Middle frontal gyrus (tissue), 1 donor: ENCODE data around the gene SIGLEC1.

Experiments used
- DNase-seq: peaks from one replicate; pipeline ENCODE4 v3.0.0-alpha.2; 2015; ENCODE audit warnings: low spot score; ENCODE audit errors: extremely low spot score

Gene SIGLEC1

DNA sequence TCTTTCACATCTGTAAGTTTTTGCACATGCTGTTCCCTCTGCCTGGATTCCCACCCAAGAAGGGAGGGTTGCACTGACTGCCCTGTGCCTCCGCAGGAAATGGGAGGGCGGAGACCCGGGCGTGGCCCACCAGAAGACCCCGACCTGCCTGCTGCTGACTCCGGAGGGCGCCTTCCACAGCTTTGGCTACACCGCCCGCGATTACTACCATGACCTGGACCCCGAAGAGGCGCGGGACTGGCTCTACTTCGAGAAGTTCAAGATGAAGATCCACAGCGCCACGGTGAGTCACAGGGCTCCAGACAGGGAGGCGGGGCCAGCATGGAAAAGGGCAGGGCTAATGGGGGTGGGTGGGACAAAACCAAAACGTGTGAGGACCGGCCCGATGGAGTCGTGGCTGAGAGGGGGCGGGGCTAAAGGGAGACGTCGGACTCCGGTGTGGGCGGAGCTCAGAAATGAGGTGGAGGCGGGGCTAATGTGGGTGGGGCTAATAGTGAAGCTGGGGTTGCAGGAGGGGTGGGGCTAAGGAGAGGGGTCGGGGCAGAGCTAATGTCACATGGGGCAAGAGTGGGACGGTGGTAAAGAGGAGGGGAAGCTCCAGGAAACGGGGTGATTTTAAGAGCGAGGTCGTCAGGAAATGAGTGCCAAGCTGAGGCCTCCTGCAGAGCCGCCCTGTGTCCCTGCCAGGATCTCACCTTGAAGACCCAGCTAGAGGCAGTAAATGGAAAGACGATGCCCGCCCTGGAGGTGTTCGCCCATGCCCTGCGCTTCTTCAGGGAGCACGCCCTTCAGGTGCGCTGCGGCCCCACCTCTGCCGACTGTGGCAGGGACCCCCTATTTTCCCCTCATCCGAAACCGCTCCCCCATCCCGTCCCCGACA lies 32.6 kb upstream of the SIGLEC1 start:
- no peak for DNase-seq

DNA sequence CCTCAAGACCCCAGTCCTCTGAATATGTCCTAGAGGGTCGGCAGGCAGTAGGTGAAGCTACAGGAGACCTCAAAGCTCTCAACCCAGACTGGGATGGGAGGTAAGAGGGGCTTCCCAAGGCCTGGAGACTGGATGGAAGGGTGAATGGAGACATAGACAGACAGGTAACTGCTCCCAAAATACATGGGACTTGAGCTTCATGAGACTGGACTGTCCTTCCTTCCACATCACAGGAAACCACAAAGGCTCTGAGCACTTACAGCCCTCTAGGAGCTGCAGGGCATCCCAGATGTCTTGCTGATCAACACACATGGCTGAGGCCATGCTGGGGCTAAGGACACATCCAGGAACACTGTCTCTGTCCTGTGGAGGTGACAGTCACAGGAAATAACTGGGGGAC lies 31.6 kb upstream of the SIGLEC1 start:
- DNase-seq, result no peak

DNA sequence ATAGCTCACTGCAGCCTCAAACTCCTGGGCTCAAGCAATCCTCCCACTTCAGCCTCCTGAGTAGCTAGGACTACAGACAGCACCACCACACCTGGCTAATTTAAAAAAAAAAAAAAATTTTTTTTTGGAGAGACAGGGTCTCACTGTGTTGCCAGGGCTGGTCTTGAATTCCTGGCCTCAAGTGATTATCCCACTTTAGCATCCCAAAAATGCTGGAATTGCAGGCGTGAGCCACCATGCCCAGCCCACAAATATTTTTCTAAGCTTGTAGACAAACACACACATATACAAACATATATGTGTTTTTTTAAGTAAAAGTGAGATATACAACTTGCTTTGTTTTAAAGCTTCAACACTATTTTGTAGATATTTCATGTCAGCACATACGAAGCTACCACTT lies 30.9 kb upstream of the SIGLEC1 start:
- no peak for DNase-seq

DNA sequence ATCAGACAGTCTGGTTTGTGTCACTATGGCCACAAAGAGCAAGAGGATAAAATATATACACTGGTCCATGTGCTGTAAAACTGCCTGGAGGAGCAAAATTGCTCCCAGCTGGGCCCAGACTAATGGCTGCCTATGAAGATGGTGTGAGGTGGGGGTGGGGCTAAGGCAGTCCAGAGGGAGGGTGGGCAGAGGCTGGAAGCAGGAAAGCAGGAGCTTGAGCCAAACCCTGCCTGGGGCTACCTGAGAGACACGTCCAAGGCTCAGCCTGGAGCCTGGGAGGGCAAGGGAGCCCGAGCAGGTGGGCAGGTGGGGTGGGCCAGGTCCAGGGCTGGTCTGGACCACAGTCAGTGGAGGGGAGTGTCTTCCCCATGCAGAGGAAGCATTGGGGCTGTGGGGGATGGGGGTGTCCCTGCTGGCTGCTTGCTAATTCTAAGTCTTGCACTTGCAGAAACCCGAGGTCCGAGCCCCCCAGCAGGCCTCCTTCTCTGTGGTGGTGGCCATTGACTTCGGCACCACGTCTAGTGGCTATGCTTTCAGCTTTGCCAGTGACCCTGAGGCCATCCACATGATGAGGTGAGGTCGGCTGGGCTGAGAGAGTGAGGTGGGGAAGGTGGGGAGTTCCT lies 29.5 kb upstream of the SIGLEC1 start:
- no peak for DNase-seq

DNA sequence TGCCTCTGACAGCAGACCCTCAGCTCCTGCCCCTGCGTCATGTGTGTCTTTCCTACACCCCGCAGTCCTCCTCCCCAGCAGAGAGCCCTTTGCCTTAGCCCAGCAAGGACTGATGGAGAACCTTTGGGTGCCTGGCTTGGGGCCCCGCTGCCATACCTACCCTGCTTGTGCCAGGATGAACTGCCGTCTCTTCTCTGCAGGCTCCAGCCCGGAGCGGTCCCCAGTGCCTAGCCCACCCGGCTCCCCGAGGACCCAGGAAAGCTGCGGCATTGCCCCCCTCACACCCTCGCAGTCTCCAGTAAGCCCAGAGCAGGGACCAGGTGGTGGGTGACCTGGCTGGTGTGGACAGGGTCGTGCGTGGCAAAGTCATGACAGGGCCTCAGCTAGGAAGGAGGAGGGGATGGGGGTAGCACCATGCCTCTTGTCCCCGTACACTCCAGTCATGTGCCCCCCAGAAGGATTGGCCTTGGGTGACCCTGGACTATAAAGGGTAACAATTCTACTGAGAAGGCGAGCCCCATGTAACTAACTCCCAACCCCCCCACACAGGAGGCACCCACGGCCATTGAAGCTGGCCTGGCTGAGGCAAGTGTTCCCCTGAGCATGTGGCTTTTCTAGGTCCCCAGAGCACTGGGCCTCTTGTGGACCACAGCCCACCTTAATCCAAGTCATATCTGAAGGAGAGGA lies 28.4 kb upstream of the SIGLEC1 start:
- no peak for DNase-seq

DNA sequence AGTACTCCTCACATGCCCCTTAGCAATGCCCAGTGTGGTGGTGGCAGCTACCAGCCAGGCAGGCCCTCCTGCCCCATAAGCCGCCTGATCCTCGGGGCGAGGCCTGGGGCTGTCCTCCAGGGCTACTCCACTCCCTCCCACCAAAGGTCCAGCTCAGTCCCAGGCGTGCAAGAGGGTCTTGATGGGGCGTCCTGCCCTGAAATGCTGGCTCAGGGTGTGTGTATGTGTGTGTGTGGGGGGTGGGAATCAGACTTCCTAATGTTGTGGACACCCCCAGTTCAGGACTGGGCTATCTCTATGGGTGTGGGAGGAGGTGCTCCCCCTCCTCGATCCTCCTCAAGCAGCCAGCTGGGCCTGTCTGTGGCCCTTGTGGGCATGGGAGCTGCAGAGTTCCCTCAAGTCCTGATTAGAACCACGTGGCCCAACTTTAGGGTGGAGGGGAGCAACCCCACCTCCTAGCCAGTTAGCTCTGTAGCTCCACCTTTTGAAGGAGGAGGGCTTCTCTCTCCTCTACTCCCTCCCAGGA lies 27.6 kb upstream of the SIGLEC1 start:
- DNase-seq, result no peak

DNA sequence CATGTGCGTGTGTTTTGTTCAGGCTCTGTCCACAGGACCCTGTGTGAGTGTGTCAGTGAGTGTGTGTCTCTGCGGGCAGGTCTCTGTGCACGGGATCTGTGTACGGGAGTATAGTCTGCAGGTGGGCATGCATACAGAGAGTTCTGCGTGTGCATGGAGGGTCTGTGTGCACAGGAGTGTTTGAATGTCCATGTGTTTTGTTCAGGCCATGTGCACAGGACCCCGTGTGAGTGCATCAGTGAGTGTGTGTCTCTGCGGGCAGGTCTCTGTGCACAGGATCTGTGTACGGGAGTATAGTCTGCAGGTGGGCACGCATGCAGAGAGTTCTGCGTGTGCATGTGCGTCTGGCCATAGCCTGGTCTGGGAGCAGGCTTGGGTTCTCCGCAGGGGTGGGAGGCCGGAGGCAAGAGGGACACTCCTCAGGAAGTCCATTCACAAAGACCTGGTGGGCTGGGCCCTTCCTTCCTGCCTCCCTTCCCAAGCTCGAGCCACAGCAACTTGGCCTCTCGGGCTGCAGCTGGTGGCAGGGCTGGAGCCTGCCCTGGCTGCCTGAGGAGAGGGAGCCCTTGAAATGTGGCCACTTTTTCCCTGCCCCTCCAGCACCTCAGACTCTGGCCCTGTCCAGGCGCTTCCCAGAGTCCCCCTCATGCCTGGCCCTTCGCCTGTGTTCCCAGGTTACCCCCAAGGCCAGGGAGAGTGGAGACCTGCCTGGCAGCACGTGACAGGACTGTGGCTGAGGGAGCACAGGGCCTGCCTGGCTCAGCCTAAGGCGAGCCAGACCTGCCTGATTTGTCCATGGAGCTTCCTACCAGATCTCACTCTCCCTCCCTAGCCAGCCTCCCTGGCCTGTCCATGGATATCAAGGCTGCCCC lies 26.9 kb upstream of the SIGLEC1 start:
- no peak for DNase-seq

DNA sequence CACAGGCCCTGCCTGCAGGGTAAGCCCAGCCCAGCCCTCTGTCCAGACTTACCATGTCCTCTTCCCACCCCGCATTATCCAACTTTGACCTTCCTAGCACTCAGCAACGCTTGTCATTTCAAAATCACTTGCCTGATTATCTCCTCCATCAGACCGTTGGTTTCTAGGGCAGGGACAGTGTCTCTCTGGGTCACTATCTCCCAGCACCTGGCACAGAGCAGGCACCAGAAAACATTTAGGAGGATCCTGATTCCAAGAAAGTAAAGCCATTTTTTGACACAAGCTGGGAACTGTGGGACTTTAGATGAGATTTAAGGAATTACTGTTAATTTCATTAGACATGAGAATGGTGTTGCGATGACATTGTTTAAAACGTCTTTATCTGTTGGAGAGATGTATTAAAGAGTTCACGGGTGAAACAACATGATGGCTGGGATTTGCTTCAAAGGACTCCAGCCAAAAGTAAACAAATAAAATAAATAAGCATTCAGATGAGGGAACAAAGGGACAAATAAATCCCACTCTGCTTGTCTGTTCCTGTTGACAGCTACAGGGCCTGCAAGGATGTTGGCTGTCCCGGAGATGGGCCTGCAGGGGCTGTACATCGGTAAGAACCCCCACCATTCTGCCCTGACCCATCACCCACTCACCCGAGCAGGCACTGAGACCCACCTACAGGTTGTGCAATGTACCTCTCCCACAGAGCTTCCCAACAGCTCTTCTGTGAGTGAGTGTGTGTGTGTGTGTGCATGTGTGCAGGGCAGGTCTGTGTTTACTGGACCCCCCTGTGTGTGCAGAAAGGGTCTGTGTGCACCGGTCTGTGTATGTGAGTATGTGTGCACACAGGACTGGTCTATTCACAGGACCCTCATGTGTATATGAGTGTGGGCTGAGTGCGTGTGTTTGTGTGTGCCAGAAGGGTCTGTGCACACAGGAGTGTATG lies 26.0 kb upstream of the SIGLEC1 start:
- DNase-seq, result no peak

DNA sequence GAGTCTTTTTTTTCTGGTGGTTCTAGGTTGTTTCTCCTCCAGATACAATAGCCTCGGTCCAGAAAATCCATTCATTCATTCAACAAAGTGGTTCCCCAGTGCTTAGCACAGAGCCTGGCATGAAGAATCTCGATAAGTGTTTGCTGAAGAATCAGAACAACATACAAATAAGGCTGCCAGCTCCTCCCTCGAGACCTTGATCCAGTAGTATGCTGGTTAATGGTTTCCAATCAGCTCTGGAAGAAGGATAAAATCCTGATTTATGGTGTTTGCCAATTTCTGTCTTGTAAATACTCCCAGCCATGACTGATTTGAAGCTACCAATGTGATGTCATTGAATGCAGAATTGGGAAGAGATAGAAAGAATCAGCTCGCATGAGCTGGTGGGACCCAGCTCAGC lies 23.4 kb upstream of the SIGLEC1 start:
- DNase-seq, result no peak

DNA sequence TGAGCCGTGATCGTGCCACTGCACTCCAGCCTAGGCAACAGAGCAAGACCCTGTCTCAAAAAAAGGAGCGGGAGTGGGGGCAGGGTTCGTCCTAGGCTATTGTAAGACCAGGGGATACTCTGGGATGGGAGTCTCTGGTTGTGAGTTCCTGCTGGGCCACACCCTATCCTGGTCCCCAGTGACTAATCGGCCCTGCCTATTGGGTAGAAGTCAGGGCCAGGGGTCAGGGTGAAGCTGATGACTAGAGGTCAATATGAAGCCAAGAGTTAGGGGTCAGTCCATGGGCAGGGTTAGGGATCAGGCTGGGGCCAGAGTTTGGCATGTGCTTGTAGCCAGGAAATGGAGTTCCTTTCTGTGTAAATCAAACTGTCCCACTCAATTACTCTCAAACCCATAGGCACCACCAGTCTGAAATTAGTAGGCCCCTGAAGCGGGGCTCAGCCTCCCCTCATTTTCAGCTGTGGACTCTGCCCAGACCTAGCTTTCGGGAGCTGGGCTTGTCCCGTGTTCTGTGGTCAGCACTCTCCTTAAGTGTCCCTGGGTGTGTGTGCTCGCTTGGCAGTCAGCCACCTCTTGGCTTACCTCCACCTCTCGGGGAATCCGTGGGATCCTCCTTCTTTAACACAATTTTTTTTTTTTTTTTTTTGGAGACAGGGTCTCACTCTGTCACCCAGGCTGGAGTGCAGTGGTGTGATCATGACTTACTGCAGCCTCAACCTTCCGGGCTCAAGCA lies 21.9 kb upstream of the SIGLEC1 start:
- DNase-seq, result no peak

DNA sequence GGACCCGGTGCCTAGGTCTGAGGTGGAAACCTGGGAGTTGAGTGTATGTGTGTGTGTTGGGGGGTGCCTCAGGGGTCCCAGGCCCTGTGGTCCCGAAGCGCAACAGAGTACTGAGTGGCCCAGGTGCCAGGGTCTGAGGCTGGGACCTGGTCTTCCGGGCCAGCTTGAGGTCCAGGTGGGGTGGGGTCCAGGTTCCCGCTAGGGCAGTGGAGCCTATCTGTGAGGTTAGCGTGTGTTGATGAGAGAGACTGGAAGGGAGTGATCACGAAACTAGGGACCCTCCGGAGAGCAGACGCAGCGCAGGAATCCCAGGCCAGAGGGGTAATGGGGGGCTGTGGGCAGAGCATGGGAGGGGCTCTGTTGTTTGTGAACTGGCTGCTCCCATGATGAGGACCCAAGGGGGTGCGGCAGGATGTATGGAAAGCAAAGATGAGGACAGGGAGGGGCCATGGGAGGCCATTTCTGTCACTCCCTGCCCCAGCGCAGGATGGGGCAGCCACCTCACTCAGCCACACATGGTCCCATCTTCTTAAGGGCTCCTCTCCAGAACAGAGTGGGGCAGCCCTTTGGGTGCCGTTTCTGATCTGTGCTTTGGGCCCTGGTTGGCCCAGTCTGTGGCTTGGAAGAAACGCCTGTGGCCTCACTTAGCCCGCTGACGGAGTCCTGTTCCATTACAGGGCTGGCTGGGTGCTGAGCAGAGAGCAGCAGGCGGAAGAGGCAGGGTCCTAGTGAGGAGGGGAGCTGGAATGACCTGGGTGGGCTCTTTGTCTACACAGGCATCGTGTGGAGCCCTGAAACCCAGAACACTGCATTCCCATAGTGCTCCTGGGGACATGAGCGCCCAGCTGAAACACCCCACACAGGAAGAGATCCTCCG lies 21.0 kb upstream of the SIGLEC1 start:
- DNase-seq, result no peak

DNA sequence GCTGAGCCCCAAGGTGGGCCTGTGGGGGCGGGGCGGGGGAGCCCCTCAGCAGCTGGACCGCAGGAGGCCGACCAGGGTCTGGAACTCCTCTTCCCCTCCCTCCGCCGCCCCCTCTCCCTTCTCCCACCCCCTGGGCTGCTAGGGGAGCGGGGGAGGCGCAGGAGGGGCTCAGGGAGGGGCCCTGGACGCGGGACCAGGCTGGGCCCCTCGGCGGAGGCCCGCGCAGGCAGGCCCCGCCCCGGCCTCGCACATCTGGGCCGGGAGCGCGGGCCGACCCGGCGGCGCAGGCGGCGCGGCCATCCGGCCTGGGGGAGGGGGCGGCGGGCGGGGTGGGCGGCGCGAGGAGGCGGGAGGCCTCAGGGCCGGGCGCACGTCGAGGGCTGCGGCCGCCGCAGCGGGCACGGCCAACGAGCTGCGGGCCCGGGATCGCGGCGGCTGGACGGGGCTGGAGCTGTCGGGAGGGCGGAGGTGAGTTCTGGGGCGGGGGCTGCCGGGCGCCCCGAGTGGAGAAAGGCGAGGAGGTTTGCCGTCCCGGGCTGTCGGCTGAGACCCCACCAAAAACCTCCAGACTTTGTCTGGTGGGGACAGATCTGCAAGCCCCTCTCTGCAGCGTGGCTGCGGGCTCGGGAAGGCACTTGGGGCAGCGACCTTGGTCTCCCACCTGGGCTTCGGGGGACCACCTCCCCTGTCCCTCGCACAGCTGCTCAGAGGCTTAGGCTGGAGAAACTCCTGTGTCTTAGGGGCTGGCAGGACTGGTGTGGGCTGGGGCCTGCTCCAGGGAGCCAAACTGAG lies 20.1 kb upstream of the SIGLEC1 start, which contains the start of gene HSPA12B:
Gene HSPA12B, plus strand, starts transcription at position 359 of the 792 bp plus-strand sequence. CDS start 5,990 bp downstream, outside the sequence.
- no peak for DNase-seq

DNA sequence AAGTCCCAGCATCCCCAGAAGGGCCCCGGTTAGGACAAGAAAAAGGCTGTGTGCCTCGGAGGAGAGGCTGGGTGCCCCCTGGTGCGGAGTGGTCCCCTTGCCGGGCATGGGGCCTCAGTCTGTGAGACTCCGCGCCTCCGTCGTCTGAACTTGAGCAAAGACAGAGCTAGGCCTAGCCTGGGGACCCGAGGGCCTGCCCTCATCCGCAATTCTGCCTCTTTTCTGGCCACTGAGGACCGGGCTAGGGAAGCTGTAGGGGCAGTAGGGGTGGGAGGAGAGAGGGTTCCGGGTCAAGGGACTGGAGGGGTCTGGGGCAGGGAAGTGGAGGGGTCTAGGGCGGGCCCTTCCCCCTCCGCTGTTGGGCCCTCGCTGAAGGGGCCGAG lies 19.5 kb upstream of the SIGLEC1 start:
- DNase-seq, result no peak

DNA sequence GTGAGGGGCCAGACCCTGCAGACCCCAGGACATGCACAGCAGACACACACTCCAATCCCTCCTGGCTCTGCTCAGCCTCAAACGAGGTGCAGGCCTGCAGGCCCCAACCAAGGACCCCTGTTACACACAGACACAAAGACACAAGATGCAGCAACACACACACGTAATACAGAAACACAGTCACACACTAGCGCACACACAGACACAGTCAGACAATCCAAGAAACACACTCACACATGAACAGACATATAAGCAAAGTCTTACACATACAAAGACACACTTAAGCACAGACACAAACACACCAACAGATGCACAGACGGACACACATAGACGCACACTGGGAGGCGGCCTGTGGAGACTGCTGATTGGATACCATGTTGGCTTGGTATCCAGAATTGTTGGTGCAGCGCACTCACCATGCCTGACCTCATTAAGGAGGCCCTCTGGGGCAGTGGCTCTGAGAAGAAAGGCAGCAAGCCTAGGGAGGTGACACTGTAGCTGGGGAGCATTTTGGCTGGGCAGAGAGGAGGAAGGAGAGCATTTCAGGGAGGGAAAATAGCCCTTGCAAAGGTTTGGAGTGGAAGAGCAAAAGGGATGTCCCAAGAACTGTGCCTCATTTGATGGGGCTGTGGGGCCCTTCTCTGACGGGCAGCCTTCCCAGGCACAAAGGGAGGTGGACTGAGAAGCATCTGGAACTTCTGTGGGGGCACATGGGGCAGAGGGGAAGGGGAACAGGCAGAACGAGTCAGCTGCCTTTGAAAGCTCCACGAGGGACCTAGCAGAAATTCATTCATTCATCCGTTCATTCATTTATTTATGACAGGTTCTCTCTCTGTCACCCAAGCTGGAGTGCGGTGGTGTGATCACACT lies 18.6 kb upstream of the SIGLEC1 start:
- DNase-seq, result no peak

DNA sequence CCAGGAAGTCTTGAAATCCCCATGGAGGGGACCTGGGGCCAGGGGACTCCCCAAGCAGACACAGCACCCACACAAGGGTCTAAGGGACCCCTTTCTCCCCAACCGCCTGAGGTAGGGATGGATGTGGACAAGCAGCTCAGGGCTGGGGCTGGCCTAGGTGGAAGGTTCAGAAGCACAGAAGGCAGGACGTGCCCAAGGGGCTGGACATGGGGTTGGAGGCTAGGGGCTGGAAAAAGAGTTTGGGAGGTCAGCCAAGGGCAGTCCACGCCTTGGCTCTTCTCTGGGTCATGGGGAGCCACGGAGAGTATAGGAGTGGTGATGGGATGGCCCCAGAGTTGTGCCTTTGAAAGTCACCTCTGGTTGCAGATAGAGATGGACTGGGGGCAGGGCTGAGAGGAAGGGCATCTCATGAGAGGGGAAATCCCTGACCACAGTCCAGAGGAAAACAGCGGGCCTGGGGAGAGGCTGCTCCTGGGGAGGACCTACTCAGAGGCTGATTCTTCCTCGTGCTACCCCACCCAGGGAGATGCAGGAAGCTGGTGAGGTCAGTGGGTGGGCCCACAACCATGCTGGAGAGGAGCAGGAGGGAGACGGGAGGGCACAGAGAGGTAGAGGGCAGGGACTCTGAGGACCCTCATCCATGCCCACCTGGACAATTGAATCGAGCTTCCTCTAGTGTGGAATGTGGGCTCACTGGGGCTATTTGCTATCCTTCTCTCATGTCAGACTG lies 17.6 kb upstream of the SIGLEC1 start:
- DNase-seq, result no peak

DNA sequence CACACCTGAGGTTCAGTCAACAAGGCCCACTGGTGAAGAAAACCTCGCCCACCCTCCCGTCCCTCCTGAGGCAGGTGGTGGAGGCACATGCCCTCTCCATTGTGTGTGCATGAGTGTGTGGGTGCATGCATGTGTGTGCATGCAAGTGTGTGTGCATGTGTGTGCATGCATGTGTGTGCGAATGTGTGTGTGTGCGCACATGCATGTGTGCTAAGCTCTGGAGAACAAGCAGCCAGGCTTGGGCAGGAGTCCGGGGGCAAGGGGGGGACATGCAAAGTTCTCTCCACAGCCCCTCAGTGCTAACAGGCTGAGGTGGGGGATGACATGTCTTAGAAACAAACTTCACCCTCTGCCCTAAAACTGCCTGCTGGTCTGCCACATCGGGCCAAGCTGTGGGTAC lies 17.0 kb upstream of the SIGLEC1 start:
- no peak for DNase-seq
